ENCODE measurements around the gene ACKR2. TPM values are rescaled to one million over a fixed set of nuclear protein-coding genes. Genes with fewer than 3 reads are reported as not detected.

ACKR2 gene
- total RNA-seq, 1 donor from 2014 or later = 0.64 TPM

- Mint-ChIP-seq H3K9me3 (ENCODE audit: unreplicated experiment) (no peaks in the 10 kb centered on the region), H3K36me3 (ENCODE audit: unreplicated experiment) (no peaks in the 10 kb centered on the region), H3K27me3 (ENCODE audit: unreplicated experiment) (no peaks in the 10 kb centered on the region), H3K4me3 (ENCODE audit: unreplicated experiment) (peak overlapping the region; percentile 2), H3K4me1 (ENCODE audit: low read depth, unreplicated experiment) (peaks cover 4% of the 10 kb centered on the region), H3K27ac (ENCODE audit: unreplicated experiment) (peak overlapping the region; percentile 36)
- TF ChIP-seq, protein P1, sequence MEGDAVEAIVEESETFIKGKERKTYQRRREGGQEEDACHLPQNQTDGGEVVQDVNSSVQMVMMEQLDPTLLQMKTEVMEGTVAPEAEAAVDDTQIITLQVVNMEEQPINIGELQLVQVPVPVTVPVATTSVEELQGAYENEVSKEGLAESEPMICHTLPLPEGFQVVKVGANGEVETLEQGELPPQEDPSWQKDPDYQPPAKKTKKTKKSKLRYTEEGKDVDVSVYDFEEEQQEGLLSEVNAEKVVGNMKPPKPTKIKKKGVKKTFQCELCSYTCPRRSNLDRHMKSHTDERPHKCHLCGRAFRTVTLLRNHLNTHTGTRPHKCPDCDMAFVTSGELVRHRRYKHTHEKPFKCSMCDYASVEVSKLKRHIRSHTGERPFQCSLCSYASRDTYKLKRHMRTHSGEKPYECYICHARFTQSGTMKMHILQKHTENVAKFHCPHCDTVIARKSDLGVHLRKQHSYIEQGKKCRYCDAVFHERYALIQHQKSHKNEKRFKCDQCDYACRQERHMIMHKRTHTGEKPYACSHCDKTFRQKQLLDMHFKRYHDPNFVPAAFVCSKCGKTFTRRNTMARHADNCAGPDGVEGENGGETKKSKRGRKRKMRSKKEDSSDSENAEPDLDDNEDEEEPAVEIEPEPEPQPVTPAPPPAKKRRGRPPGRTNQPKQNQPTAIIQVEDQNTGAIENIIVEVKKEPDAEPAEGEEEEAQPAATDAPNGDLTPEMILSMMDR (IDR thresholded peaks at IDR 0.05; ENCODE audit: partially characterized antibody, unreplicated experiment) = no peak
- DNase-seq = no peak
Observed at GRCh38 chr3:42822828-42823227, 13.6 kb downstream of the ACKR2 start.

- Mint-ChIP-seq H3K9me3 (ENCODE audit: unreplicated experiment) (no peaks in the 10 kb centered on the region), H3K4me3 (ENCODE audit: unreplicated experiment) (no peak overlapping the region), H3K36me3 (ENCODE audit: unreplicated experiment) (no peaks in the 10 kb centered on the region), H3K4me1 (ENCODE audit: low read depth, unreplicated experiment) (peaks cover 4% of the 10 kb centered on the region), H3K27ac (ENCODE audit: unreplicated experiment) (peak overlapping the region; percentile 16), H3K27me3 (ENCODE audit: unreplicated experiment) (no peaks in the 10 kb centered on the region)
- TF ChIP-seq, protein P1 (IDR thresholded peaks at IDR 0.05; ENCODE audit: partially characterized antibody, unreplicated experiment) = no peak
- no peak for DNase-seq
Observed at GRCh38 chr3:42823351-42823750, 14.1 kb downstream of the ACKR2 start.

DNA sequence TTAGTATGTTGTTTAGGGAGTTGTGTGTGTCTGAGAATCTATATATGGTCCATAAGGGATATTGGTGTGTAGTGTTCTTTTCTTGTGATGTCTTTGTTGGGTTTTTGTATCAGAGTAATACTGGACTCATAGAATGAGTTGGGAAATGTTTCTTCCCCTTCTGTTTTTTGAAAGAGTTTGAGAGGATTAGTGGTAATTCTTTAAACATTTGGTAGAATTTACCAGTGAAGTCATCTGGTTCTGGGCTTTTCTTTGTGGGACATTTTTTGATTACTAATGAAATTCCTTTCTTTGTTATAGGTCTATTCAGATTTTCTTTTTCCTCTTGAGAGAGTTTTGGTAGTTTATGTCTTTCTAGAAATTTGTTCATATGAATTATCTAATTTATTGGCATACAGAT lies 16.9 kb downstream of the ACKR2 start:
- no peak overlapping the region for H3K4me3 Mint-ChIP-seq (ENCODE audit: unreplicated experiment)
- peaks cover 4% of the 10 kb centered on the region for H3K4me1 Mint-ChIP-seq (ENCODE audit: low read depth, unreplicated experiment)
- TF ChIP-seq, protein P1 (IDR thresholded peaks at IDR 0.05; ENCODE audit: partially characterized antibody, unreplicated experiment) = no peak
- H3K9me3 Mint-ChIP-seq (ENCODE audit: unreplicated experiment) = no peaks in the 10 kb centered on the region
- H3K36me3 Mint-ChIP-seq (ENCODE audit: unreplicated experiment) = no peaks in the 10 kb centered on the region
- no peak overlapping the region for H3K27ac Mint-ChIP-seq (ENCODE audit: unreplicated experiment)
- no peak for DNase-seq
- no peaks in the 10 kb centered on the region for H3K27me3 Mint-ChIP-seq (ENCODE audit: unreplicated experiment)

- Mint-ChIP-seq H3K36me3 (ENCODE audit: unreplicated experiment) (no peaks in the 10 kb centered on the region), H3K27ac (ENCODE audit: unreplicated experiment) (no peak overlapping the region), H3K4me3 (ENCODE audit: unreplicated experiment) (no peak overlapping the region), H3K27me3 (ENCODE audit: unreplicated experiment) (no peaks in the 10 kb centered on the region), H3K4me1 (ENCODE audit: low read depth, unreplicated experiment) (peaks cover 4% of the 10 kb centered on the region), H3K9me3 (ENCODE audit: unreplicated experiment) (no peaks in the 10 kb centered on the region)
- no peak for DNase-seq
- TF ChIP-seq, protein P1 (IDR thresholded peaks at IDR 0.05; ENCODE audit: partially characterized antibody, unreplicated experiment) = no peak
Observed at GRCh38 chr3:42827023-42827422, 17.8 kb downstream of the ACKR2 start.

DNA sequence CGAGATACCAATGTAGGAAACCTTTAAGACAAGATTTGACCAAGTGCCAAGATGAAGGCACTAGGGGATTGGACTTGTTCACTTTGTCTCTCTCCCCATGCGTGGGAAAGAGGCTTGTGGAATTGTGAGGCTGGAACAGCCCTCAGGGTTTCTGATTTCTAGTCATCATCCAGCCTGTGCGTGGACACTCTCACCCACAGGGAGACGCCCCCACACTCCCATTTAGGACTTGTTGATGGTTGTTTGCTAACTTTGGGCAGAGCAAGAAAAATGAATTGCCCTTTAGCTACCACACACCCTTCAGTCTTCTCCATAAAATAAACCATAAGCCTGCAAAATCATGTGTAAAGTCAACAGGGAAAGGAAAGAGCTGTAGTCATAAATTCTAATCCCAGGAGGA lies 18.4 kb downstream of the ACKR2 start:
- Mint-ChIP-seq H3K4me1 (ENCODE audit: low read depth, unreplicated experiment) (peaks cover 4% of the 10 kb centered on the region), H3K4me3 (ENCODE audit: unreplicated experiment) (no peak overlapping the region), H3K27ac (ENCODE audit: unreplicated experiment) (no peak overlapping the region), H3K9me3 (ENCODE audit: unreplicated experiment) (no peaks in the 10 kb centered on the region), H3K27me3 (ENCODE audit: unreplicated experiment) (no peaks in the 10 kb centered on the region), H3K36me3 (ENCODE audit: unreplicated experiment) (no peaks in the 10 kb centered on the region)
- no peak for DNase-seq
- TF ChIP-seq, protein P1 (IDR thresholded peaks at IDR 0.05; ENCODE audit: partially characterized antibody, unreplicated experiment) = no peak

All from glutamatergic neuron (in vitro differentiated cells).